HG03378 (cell line): Measurements from ENCODE around the gene STARD9.
A peak's percentile ranks its signal among the peaks of the same experiment; 100 is the strongest.
"Not testable (repeated sequence)": the region's sequence is repeated elsewhere in the genome, so short reads cannot be mapped to it uniquely, and the experiment has no call there.

ENCODE experiments used
- ATAC-seq: cut with Tn5 transposase; IDR thresholded peaks from one replicate; pipeline ENCODE4 v1.9.1; 2021; ENCODE audit warnings: mild to moderate bottlenecking, moderate library complexity; ENCODE audit not compliant: unreplicated experiment

The STARD9 gene

GRCh38 chr15:42575188-42576039 lies at the start of gene STARD9:
TSS of gene STARD9 (plus strand) at chr15:42575606. CDS start at chr15:42575716, 110 bp downstream.
- peak; percentile 83 for ATAC-seq

GRCh38 chr15:42528970-42529369 lies 46.4 kb upstream of the STARD9 start:
- ATAC-seq, result no peak

DNA sequence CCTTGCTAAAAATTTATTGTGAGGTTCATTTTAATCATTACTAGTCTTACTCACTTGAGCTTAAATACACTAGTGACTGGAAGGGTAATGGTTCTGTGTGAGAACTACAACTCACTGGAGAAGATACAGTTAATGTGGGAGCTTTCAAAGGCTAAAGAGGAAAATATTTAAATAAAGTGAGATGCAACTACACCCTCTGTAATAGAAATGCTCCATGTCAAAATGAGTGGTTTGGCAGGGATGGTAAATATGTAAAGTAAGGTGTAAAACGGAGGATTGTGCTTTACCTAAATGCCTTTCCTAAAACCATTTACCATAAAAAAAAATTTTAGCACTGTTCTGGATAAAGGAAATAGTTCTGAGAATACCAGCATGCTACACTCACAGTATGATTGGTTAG lies 42.2 kb upstream of the STARD9 start:
- ATAC-seq, result no peak

GRCh38 chr15:42544853-42545629 lies 30.4 kb upstream of the STARD9 start:
- ATAC-seq, result no peak

- peak; percentile 9 for ATAC-seq
Measured at GRCh38 chr15:42547918-42548248, 27.5 kb upstream of the STARD9 start.

GRCh38 chr15:42548249-42549031 lies 27.0 kb upstream of the STARD9 start, which contains the start of the genes HAUS2 and LRRC57:
TSS of gene HAUS2 (plus strand) at chr15:42548838. CDS start at chr15:42548873, 35 bp downstream.
TSS of gene LRRC57 (minus strand) at chr15:42548793. CDS start at chr15:42548434, 359 bp downstream.
- peak; percentile 67 for ATAC-seq

GRCh38 chr15:42549032-42549491 lies 26.3 kb upstream of the STARD9 start:
- peak; percentile 8 for ATAC-seq

DNA sequence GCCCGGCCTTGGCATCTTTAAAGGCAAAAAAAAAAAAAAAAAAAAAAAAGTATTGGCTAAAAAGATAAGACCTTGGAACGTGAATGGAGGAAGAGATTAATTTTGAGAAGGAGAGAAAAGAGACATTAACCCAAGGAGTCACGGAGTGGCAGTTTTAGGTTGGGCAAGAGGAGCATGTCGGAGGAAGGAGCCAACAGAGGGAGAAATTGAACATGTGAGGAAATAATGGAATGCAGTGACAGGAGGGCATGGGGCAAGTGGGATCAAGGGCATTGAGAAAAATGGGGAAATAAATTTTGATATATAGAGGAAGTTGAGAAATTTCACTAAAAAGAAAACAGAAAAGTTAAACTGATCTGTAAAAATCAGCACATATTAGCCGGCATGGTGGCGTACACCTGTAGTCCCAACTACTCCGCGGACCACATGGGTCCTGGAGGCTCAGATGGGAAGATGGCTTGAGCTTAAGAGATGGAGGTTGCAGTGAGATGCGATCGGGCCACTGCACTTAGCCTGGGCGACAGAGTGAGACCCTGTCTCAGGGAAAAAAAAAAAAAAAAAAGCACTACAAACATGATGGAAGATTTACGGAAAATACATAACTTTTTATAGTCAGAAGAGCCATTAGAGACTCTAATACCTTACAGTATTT lies 25.5 kb upstream of the STARD9 start:
- ATAC-seq, result no peak

DNA sequence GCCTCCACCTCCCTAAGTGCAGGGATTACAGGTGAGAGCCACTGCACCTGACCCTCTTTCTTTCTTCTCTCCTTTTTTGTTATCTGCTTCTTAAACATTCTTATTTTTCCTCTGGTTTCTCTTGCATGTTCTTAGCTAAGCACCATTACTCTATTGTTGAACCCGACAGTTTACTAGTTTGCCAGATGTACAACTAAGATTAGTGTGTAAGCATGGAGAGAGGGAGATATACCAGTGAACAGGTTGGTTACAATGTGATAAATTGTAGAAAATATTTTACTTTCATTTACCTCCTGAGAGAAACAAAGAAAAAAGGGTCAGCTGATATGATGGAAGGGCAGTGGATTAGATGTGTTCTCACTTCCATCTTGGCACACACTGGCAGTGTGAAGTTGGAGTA lies 21.9 kb upstream of the STARD9 start:
- no peak for ATAC-seq

DNA sequence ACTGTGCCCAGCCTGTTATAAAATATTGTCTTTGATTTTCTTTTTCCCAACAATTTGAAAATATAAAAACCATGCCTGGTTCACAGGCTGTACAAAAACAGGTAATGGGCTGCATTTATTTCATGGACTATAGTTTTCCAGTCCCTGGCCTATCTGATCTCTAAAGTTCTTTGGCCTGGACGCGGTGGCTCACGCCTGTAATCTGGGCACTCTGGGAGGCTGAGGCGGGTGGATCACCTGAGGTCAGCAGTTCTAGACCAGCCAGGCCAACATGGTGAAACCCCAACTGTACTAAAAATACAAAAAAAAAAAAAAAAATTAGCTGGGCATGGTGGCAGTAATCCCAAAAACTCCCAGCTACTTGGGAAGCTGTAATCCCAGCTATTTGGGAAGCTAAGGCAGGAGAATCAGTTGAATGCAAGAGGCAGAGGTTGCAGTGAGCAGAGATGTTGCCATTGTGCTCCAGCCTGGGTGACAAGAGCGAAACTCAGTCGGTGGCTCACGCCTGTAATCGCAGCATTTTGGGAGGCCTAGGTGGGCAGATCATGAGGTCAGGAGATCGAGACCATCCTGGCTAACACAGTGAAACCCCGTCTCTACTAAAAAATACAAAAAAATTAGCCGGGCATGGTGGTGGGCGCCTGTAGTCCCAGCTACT lies 18.7 kb upstream of the STARD9 start:
- not testable (repeated sequence) for ATAC-seq

DNA sequence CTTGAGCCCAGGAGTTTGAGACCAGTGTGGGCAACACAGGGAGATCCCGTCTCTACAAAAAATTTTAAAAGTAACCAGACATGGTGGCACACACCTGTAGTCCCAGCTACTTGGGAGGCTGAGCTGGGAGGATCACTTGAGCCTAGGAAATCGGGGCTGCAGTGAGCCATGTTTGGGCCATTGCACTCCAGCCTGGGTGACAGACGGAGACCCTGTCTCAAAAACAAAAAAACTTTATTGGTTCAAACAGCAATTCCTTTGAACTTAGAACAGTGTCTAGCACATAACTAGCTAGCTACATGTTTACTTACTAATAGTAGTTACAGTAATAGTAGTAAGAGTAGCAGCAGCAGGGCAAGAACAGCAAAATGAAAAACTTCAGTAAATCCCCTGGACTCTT lies 16.7 kb upstream of the STARD9 start:
- no peak for ATAC-seq

GRCh38 chr15:42576040-42576594 lies 711 bp downstream of the STARD9 start:
- no peak for ATAC-seq

GRCh38 chr15:42576776-42577175 lies 1.4 kb downstream of the STARD9 start:
- ATAC-seq, result no peak

- ATAC-seq, result no peak
Measured at GRCh38 chr15:42577514-42578031, 2.2 kb downstream of the STARD9 start.

- ATAC-seq, result no peak
Measured at GRCh38 chr15:42578984-42579537, 3.7 kb downstream of the STARD9 start.

DNA sequence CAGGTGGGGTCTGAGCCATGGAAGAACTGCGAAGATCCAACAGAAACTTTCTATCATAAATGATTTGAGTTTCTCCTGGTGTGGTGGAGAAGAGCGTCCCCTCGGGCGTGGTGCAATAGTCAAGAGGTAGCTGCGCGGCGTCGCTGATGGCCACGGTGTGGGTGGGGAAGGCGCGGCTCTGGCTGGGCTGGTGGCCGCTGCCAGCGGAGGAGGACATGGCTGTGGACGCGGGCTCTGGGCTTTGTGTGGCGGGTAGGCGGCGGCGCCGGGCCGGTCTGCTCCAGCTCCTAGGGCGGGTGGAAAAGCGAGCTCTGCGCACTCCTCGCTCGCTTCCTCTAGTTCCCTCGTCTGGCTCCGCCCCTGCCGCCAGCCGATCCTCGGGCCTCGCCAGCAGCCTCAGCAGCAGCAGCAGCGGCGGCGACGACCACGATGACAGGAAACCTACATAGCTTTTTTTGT lies 5.9 kb downstream of the STARD9 start:
- ATAC-seq, result peak; percentile 41

- ATAC-seq, result no peak
Measured at GRCh38 chr15:42582569-42583375, 7.4 kb downstream of the STARD9 start.
